HG03571 (cell line): Measurements from ENCODE around the gene SAFB2.

Experiments
- ATAC-seq: cut with Tn5 transposase; IDR thresholded peaks from one replicate; pipeline ENCODE4 v1.9.1; 2021; ENCODE audit not compliant: unreplicated experiment

SAFB2 gene

DNA sequence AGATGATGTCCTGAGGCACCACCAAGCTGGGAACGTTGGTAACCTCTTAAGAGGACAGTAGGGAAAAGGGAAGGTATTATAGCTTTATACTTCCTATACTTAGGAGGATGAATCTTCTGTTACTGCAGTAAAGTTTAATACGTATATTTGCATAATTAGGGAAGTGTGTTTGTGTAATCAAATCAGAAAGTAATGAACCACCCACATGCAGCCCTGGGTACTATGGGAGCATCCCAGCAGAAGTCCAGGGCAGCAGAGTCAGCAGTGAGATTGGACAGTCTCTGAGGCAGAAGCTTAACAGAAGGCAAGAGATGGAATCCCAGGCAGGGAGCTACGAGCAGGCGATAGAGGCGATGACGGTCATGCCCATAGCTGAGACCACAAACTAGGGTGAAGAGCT, 12.9 kb upstream of the SAFB2 start:
- ATAC-seq, result no peak

DNA sequence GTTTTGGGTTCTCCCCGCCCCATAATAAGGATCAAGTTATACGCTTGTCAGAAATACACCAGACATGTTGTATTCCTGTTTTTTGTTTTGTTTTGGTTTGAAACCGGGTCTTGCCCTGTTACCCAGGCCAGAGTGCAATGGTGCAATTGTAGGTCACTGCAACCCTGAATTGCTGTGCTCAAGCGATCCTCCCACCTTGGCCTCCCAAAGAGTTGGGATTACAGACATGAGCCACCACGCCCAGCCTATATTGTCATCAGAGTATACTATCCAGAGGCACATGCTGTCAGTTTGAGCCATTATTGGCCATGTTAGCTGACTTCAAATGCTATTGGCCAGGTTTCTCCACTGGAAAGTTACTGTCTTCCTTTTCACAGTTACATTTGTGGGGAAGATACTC, 10.1 kb upstream of the SAFB2 start:
- ATAC-seq, result no peak

- ATAC-seq, result no peak
Measured at GRCh38 chr19:5632241-5632612, 9.7 kb upstream of the SAFB2 start.

- ATAC-seq, result no peak
Measured at GRCh38 chr19:5631567-5632240, 9.1 kb upstream of the SAFB2 start.

- no peak for ATAC-seq
Measured at GRCh38 chr19:5628919-5629481, 6.4 kb upstream of the SAFB2 start.

- no peak for ATAC-seq
Measured at GRCh38 chr19:5628461-5628860, 5.9 kb upstream of the SAFB2 start.

DNA sequence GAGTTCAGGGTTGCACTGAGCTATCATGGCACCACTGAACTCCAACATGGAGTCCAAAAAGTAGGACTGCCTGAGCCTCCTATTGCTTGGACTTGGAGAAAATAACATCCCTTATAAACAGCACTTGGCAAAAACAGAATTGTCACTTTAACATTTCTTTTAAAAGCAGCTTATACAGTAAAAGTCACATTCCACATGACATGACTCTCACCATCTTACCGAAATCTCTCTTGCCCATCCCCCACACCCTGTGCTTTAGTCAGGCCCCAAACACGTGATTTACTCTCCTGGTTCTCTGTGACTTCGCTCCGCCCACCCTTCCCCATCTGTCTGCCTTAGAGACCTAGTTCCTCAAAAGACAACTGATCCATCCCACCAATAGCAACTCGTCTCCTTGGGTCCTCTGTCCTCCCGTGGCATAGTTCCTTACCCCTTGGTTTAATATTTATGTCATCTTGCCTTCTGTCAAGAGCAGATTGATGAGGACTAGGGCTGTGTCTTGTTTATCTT, 4.9 kb upstream of the SAFB2 start:
- ATAC-seq, result no peak

GRCh38 chr19:5625641-5626040, 3.1 kb upstream of the SAFB2 start:
- no peak for ATAC-seq

DNA sequence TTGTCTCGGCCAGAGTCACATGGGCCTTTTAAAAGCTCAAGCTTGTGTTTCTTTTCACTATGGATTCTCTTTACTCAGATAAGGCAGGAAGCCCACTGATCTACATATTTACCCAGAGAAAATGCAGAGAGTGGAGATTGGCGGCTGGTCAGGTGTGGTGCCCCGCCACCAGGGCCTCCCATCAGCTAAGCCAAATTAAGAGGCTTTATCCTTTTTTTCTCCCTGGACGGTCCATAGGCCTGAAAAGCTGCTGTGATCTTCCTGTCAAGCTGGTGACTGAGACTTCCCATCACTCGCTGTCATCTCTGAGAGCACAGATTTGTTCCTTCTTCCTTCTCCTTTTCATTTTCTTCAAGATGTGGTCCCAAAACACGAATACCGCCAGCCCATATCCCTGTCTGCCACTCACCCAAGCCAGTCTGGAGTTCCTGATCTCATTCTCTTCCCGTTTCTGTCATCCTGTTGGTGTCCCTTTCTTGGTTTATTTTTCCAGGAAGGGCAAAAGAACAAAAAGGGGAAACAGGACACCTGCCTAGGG, 2.2 kb upstream of the SAFB2 start:
- ATAC-seq, result no peak

GRCh38 chr19:5624018-5624663, 1.6 kb upstream of the SAFB2 start:
- no peak for ATAC-seq

GRCh38 chr19:5623397-5624017, 931 bp upstream of the SAFB2 start:
- ATAC-seq, result no peak

- no peak for ATAC-seq
Measured at GRCh38 chr19:5621945-5622464, 571 bp downstream of the SAFB2 start.

DNA sequence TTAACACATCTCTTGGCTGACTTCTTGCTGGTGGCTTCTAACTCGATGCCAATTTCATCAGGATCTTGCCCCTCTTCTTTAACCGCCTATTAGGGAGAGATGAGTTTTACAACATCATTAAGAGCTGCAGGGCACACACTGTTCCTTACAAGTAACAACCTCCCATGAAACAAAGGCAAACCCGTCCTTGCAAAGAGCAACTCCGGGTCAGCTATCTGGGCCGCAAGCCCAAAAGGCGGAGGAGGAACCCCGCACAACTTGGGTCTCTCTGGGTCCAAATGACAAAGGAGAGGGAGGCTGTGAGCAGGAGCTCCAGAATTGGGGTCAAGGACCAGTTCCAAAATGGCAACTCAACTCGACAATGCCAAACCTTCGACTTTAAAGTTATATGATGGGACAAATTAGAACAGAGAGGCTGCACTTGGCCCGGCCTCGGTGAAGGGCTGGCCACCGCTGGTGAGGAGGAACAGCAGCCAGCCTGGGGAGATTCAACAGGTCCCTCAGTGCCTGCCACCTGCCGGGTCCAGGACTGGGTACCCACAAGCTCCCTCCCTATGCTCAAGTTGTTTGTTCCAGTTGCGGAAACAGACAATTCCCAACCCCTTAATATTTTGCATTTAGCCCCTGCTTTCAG, 1.1 kb downstream of the SAFB2 start:
- ATAC-seq, result no peak

- ATAC-seq, result no peak
Measured at GRCh38 chr19:5619946-5620345, 2.6 kb downstream of the SAFB2 start.

GRCh38 chr19:5618591-5618990, 4.0 kb downstream of the SAFB2 start:
- no peak for ATAC-seq

- ATAC-seq, result no peak
Measured at GRCh38 chr19:5617080-5617479, 5.5 kb downstream of the SAFB2 start.

- no peak for ATAC-seq
Measured at GRCh38 chr19:5615756-5616327, 6.7 kb downstream of the SAFB2 start.

DNA sequence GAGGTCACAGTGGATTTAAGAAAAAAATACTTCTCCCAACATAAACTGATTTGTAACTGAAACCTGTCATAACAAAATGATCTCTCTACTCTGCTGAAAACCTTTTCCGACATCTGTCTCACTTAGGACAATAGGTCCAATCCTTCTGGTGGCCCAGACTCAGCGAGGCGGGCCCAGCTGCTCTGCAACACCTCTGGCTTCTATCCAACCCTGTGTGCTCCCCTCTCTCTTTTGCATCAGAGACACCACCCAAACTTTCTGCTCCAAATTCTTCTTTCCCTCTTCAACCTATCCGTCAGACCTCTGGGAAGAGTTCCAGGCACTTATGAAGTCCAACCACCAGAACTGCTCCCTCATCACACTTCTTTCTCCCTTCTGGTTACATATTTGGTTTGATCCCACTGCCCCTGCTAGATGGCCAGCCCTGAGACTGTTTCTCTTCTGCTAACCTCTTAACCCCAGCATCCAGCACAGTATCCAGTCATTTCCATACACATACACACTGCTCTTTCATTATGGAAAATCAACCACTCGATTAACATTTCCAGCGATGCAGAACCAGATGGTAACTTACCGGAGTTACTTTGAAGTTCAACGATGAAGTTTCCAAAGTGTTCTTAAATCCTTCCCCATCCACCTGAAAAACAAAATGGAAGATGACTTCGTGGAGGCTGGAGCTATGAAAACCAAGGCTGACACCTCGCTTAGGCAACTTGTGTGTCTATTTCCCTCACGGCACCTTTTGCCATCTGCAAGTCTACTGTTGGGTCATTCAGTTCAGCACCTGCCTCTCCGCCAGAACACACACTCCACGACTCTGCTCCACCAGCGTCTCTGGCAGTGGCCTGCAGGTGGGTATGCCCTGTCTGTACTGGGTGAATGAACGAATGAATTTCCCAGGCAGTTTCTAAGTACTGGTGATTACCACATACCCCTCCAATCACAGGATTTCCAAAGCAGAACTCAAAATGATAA, 9.4 kb downstream of the SAFB2 start:
- ATAC-seq, result no peak

DNA sequence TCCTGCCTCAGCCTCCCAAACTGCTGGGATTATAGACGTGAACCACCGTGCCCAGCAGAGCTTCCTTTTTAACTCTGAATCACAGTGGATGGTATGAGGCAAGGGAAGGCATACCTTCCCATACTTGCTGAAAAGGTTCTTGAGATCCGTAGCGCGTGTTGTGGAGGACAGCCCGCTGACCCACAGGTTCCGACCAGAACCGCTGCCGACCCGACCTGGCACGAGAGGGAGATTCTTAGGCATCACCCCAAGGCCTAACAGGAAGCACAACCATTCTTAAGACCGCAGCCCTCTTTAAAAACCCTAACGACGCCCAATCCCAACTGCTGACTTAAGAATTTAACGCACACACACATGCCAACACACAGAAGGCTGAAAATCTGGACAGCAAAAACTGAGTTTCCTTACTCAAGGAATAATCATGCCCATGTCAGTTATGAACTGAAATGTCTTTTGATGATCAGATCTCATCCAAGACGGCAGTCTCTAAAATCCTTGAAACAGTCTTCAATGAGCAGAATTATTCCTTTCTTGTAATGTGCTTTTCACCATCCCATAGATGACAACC, 12.6 kb downstream of the SAFB2 start:
- ATAC-seq, result no peak
